ENCODE results near the gene CYTH2. TPM values are rescaled to one million over a fixed set of nuclear protein-coding genes. Genes with fewer than 3 reads are reported as not detected.

CYTH2 gene
- total and polyA plus RNA-seq, 4 donors: 29.9 to 109 (median 73.9) TPM

DNA sequence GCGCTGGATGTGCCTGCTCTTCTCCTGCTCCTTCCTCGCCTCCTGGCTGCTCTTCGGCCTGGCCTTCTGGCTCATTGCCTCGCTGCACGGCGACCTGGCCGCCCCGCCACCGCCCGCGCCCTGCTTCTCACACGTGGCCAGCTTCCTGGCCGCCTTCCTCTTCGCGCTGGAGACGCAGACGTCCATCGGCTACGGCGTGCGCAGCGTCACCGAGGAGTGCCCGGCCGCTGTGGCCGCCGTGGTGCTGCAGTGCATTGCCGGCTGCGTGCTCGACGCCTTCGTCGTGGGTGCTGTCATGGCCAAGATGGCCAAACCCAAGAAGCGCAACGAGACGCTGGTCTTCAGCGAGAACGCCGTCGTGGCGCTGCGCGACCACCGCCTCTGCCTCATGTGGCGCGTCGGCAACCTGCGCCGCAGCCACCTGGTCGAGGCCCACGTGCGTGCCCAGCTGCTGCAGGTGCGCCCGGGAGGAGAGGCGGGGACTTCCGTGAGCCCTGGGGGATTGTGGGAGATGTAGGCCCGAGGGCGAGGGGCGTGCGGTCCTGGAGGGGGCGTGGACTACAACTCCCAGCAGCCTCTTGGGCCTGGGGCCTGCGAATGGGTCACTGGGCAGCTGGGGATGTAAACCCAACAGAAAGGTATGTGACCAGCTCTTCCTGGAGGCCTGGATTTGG is 7.0 kb upstream of the CYTH2 start:
- DNase-seq (ENCODE audit: low read depth in 4 of 6, low spot score in 6 of 6): peak in 1 of 6 donors; percentile 37
- H3K27ac ChIP-seq (ENCODE audit: low read depth, low read length): no peak overlapping the region
- WGBS (ENCODE audit: insufficient coverage): 59% methylated on average over 62 of the region's 62 CpGs

GRCh38 chr19:48465215-48465614 is 4.0 kb upstream of the CYTH2 start:
- H3K9me3 ChIP-seq (ENCODE audit: control insufficient read depth, insufficient read depth, low read length): no peaks in the 10 kb centered on the region
- no CpG with 5 or more reads among the region's 1 CpG for WGBS (ENCODE audit: insufficient coverage)
- peaks cover 29% of the 10 kb centered on the region for H3K36me3 ChIP-seq (ENCODE audit: control insufficient read depth, insufficient read depth, low read length)
- no peak overlapping the region for H3K27ac ChIP-seq (ENCODE audit: low read depth, low read length)
- no peaks in the 10 kb centered on the region for H3K27me3 ChIP-seq (ENCODE audit: control insufficient read depth, insufficient read depth, low read length)
- H3K4me1 ChIP-seq (ENCODE audit: control insufficient read depth, insufficient read depth, low read length): peaks cover 12% of the 10 kb centered on the region
- H3K4me3 ChIP-seq (ENCODE audit: low read depth, low read length): no peak overlapping the region
- DNase-seq (ENCODE audit: low read depth in 4 of 6, low spot score in 6 of 6): no peak

More for the DNA sequence above, 7.0 kb upstream of the CYTH2 start:
- no peaks in the 10 kb centered on the region for H3K4me1 ChIP-seq (ENCODE audit: control insufficient read depth, insufficient read depth, low read length)
- no peaks in the 10 kb centered on the region for H3K9me3 ChIP-seq (ENCODE audit: control insufficient read depth, insufficient read depth, low read length)
- H3K4me3 ChIP-seq (ENCODE audit: low read depth, low read length): no peak overlapping the region
- no peaks in the 10 kb centered on the region for H3K27me3 ChIP-seq (ENCODE audit: control insufficient read depth, insufficient read depth, low read length)
- H3K36me3 ChIP-seq (ENCODE audit: control insufficient read depth, insufficient read depth, low read length): peaks cover 32% of the 10 kb centered on the region

DNA sequence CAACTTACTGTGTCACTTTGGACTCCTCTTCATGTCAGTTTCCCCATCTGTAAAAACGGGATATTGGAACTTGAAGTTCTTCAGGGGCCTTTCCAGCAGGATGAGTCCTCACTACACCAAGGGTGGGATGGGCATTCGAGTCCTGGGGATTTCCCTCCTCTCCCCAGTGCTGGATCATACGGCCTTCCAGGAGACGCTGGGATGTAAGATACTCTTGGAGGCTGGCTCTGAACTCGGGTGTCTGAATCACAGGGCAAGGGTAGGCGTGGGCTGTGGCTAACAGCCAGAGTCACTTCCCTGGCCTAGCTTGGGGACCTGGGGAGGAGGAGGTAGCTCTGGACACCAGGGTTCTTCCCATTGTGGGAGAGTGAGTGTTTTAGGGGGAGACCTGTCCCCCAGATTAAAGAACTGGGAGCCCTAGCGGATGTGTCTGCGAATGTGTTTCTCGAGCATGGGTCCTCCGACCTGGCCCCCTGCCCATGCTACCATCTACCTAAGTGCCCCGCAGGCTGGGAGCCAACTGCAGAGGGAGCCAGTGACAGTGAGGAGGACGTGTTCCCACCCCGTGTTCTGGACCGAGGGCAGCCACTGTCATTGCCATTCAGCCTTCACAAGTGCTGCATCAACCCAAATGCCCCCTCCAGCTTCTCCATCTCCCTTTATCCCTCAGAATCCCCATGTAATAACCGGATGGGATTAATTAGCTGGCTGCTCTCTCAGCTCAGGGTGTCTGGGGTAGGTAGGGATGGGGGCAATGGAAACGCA is 2.4 kb upstream of the CYTH2 start:
- DNase-seq (ENCODE audit: low read depth in 4 of 6, low spot score in 6 of 6): no peak
- WGBS (ENCODE audit: insufficient coverage): 79% methylated on average over 13 of the region's 16 CpGs

DNA sequence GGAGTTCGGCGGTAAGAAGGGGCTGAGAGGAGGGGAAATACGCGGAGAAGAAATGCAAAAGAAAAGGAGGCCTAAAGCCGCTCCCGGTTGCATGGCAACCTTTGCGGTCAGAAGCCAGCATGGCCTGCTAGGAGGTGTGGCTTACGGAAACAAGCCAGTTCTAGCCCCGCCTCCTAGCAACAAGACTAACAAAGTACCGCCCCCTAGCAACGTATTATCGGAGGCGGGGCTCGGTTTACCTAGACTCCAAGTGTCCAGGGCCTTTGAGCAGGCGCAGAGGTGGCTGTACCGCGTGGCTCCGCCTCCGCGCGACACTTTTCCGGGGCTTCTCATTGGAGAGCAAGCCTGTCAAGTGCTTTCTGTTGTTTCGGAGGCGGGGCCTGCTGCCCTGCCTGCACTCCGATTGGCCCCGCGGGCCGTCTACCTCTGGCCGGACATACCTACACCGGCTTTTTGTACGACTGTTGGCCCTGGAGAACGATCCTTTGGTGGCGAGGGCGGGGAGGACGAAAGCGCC is 339 bp upstream of the CYTH2 start:
- DNase-seq (ENCODE audit: low read depth in 4 of 6, low spot score in 6 of 6): peak; percentile 99 to 100 (median 100)
- H3K27me3 ChIP-seq (ENCODE audit: control insufficient read depth, insufficient read depth, low read length): no peaks in the 10 kb centered on the region
- H3K27ac ChIP-seq (ENCODE audit: low read depth, low read length): peak overlapping the region; percentile 97
- H3K36me3 ChIP-seq (ENCODE audit: control insufficient read depth, insufficient read depth, low read length): peaks cover 47% of the 10 kb centered on the region
- H3K4me1 ChIP-seq (ENCODE audit: control insufficient read depth, insufficient read depth, low read length): peaks cover 23% of the 10 kb centered on the region
- peak overlapping the region; percentile 96 for H3K4me3 ChIP-seq (ENCODE audit: low read depth, low read length)
- 0% methylated on average over 35 of the region's 36 CpGs for WGBS (ENCODE audit: insufficient coverage)
- no peaks in the 10 kb centered on the region for H3K9me3 ChIP-seq (ENCODE audit: control insufficient read depth, insufficient read depth, low read length)

More for the DNA sequence above, 2.4 kb upstream of the CYTH2 start:
- H3K4me1 ChIP-seq (ENCODE audit: control insufficient read depth, insufficient read depth, low read length): peaks cover 23% of the 10 kb centered on the region
- peaks cover 40% of the 10 kb centered on the region for H3K36me3 ChIP-seq (ENCODE audit: control insufficient read depth, insufficient read depth, low read length)
- H3K4me3 ChIP-seq (ENCODE audit: low read depth, low read length): no peak overlapping the region
- no peaks in the 10 kb centered on the region for H3K27me3 ChIP-seq (ENCODE audit: control insufficient read depth, insufficient read depth, low read length)
- no peaks in the 10 kb centered on the region for H3K9me3 ChIP-seq (ENCODE audit: control insufficient read depth, insufficient read depth, low read length)
- H3K27ac ChIP-seq (ENCODE audit: low read depth, low read length): no peak overlapping the region

GRCh38 chr19:48469934-48470680 is 938 bp downstream of the CYTH2 start:
- peaks cover 23% of the 10 kb centered on the region for H3K4me1 ChIP-seq (ENCODE audit: control insufficient read depth, insufficient read depth, low read length)
- H3K9me3 ChIP-seq (ENCODE audit: control insufficient read depth, insufficient read depth, low read length): no peaks in the 10 kb centered on the region
- H3K27ac ChIP-seq (ENCODE audit: low read depth, low read length): peak overlapping the region; percentile 36
- H3K4me3 ChIP-seq (ENCODE audit: low read depth, low read length): peak overlapping the region; percentile 96
- no peaks in the 10 kb centered on the region for H3K27me3 ChIP-seq (ENCODE audit: control insufficient read depth, insufficient read depth, low read length)
- no peak for DNase-seq (ENCODE audit: low read depth in 4 of 6, low spot score in 6 of 6)
- WGBS (ENCODE audit: insufficient coverage): 55% methylated on average over 15 of the region's 20 CpGs
- H3K36me3 ChIP-seq (ENCODE audit: control insufficient read depth, insufficient read depth, low read length): peaks cover 52% of the 10 kb centered on the region

DNA sequence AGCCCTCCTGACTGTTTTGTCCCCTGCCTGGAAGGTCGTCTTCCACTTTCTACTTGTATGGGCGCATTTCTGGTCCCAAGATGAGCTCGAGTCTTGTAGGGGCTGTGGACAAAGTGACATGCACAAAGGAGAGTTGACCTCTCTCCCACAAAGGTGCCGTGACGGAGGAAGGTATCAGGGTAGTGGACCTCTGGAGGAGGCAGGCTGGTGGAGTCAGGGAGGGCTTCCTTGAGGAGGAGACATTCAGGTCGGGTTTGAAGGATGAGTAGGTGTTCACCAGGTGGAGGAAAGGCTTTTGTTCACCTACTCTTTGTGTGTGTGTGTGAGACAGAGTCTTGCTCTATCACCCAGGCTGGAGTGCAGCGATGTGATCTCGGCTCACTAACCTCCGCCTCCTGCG is 1.7 kb downstream of the CYTH2 start:
- WGBS (ENCODE audit: insufficient coverage): 93% methylated on average over 4 of the region's 10 CpGs
- no peaks in the 10 kb centered on the region for H3K9me3 ChIP-seq (ENCODE audit: control insufficient read depth, insufficient read depth, low read length)
- no peak for DNase-seq (ENCODE audit: low read depth in 4 of 6, low spot score in 6 of 6)
- H3K27ac ChIP-seq (ENCODE audit: low read depth, low read length): no peak overlapping the region
- H3K36me3 ChIP-seq (ENCODE audit: control insufficient read depth, insufficient read depth, low read length): peaks cover 59% of the 10 kb centered on the region
- peaks cover 23% of the 10 kb centered on the region for H3K4me1 ChIP-seq (ENCODE audit: control insufficient read depth, insufficient read depth, low read length)
- H3K27me3 ChIP-seq (ENCODE audit: control insufficient read depth, insufficient read depth, low read length): no peaks in the 10 kb centered on the region
- no peak overlapping the region for H3K4me3 ChIP-seq (ENCODE audit: low read depth, low read length)

- 96% methylated on average over 4 of the region's 4 CpGs for WGBS (ENCODE audit: insufficient coverage)
These were observed 2.7 kb downstream of the CYTH2 start for GRCh38 chr19:48471836-48472235.

DNA sequence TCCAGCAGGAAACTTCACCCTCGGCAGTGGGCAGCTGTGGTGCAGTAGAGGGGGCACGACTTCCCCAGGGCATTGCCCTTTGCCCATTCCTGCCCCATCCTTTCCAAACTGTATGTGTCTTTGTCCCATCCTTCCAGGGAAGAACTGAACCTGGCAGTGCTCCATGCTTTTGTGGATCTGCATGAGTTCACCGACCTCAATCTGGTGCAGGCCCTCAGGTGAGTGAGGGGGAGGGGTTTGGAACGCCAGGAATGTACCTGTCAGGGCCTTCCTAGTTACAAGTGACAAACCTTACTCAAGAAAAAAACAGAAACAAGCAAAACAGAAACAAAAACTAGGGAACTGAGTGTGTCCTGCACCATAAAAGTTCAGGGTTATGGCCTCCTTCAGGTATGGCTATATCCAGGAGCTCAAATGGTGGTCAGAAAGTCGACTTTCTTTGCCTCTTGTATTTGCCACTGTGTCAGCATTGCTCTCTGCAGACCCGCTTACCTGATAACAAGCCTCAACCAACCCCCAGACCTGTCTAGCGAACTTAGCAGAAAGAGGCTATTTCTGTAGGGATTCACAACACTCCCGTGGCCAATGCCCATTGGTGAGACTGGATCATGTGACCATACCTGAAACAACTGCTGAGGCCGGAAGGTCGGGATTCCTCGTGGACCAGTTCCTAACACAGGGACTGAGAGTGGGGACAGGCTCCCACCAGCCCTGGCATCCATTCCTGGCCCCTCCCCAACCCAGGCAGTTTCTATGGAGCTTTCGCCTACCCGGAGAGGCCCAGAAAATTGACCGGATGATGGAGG is 4.2 kb downstream of the CYTH2 start:
- H3K4me1 ChIP-seq (ENCODE audit: control insufficient read depth, insufficient read depth, low read length): peaks cover 18% of the 10 kb centered on the region
- DNase-seq (ENCODE audit: low read depth in 4 of 6, low spot score in 6 of 6): no peak
- H3K27ac ChIP-seq (ENCODE audit: low read depth, low read length): no peak overlapping the region
- no peaks in the 10 kb centered on the region for H3K9me3 ChIP-seq (ENCODE audit: control insufficient read depth, insufficient read depth, low read length)
- 97% methylated on average over 8 of the region's 14 CpGs for WGBS (ENCODE audit: insufficient coverage)
- H3K36me3 ChIP-seq (ENCODE audit: control insufficient read depth, insufficient read depth, low read length): peaks cover 84% of the 10 kb centered on the region
- no peaks in the 10 kb centered on the region for H3K27me3 ChIP-seq (ENCODE audit: control insufficient read depth, insufficient read depth, low read length)
- H3K4me3 ChIP-seq (ENCODE audit: low read depth, low read length): no peak overlapping the region

More at GRCh38 chr19:48471836-48472235, 2.7 kb downstream of the CYTH2 start:
- Histone ChIP-seq H3K4me3 (ENCODE audit: low read depth, low read length) (no peak overlapping the region), H3K27ac (ENCODE audit: low read depth, low read length) (no peak overlapping the region), H3K4me1 (ENCODE audit: control insufficient read depth, insufficient read depth, low read length) (peaks cover 23% of the 10 kb centered on the region), H3K9me3 (ENCODE audit: control insufficient read depth, insufficient read depth, low read length) (no peaks in the 10 kb centered on the region), H3K36me3 (ENCODE audit: control insufficient read depth, insufficient read depth, low read length) (peaks cover 69% of the 10 kb centered on the region), H3K27me3 (ENCODE audit: control insufficient read depth, insufficient read depth, low read length) (no peaks in the 10 kb centered on the region)
- no peak for DNase-seq (ENCODE audit: low read depth in 4 of 6, low spot score in 6 of 6)

GRCh38 chr19:48474084-48474592 is 5.0 kb downstream of the CYTH2 start:
- Histone ChIP-seq H3K4me3 (ENCODE audit: low read depth, low read length) (no peak overlapping the region), H3K4me1 (ENCODE audit: control insufficient read depth, insufficient read depth, low read length) (peaks cover 15% of the 10 kb centered on the region), H3K27me3 (ENCODE audit: control insufficient read depth, insufficient read depth, low read length) (no peaks in the 10 kb centered on the region), H3K9me3 (ENCODE audit: control insufficient read depth, insufficient read depth, low read length) (no peaks in the 10 kb centered on the region), H3K27ac (ENCODE audit: low read depth, low read length) (no peak overlapping the region), H3K36me3 (ENCODE audit: control insufficient read depth, insufficient read depth, low read length) (peaks cover 92% of the 10 kb centered on the region)
- 95% methylated on average over 16 of the region's 16 CpGs for WGBS (ENCODE audit: insufficient coverage)
- DNase-seq (ENCODE audit: low read depth in 4 of 6, low spot score in 6 of 6): no peak
